ENCODE measurements around the gene NCMAP.

NCMAP gene

GRCh38 chr1:24644100-24644384 lies 88.2 kb downstream of the NCMAP start:
- no peak for TF ChIP-seq POLR2A (IDR thresholded peaks at IDR 0.05; ENCODE audit: extremely low read depth, insufficient read length)
- TF ChIP-seq MYC (IDR thresholded peaks at IDR 0.05; ENCODE audit: low read depth, low read length): no peak
- TF ChIP-seq CTCF (IDR thresholded peaks at IDR 0.05; ENCODE audit: low read depth, low read length): no peak
- TF ChIP-seq MAX (IDR thresholded peaks at IDR 0.05; ENCODE audit: low read depth, low read length): no peak
- peak overlapping the region; percentile 96 for H3K4me3 ChIP-seq (ENCODE audit: low read depth, low read length)
- no peak for DNase-seq (ENCODE audit: low read depth)

- DNase-seq (ENCODE audit: low read depth): no peak
- TF ChIP-seq CTCF (IDR thresholded peaks at IDR 0.05; ENCODE audit: low read depth, low read length) (no peak), MYC (IDR thresholded peaks at IDR 0.05; ENCODE audit: low read depth, low read length) (no peak), POLR2A (IDR thresholded peaks at IDR 0.05; ENCODE audit: extremely low read depth, insufficient read length) (no peak), MAX (IDR thresholded peaks at IDR 0.05; ENCODE audit: low read depth, low read length) (no peak)
- no peak overlapping the region for H3K4me3 ChIP-seq (ENCODE audit: low read depth, low read length)
Observed at GRCh38 chr1:24648919-24649318, 93.0 kb downstream of the NCMAP start.

GRCh38 chr1:24652382-24652781 lies 96.5 kb downstream of the NCMAP start:
- no peak for DNase-seq (ENCODE audit: low read depth)
- H3K4me3 ChIP-seq (ENCODE audit: low read depth, low read length): no peak overlapping the region
- TF ChIP-seq MAX (IDR thresholded peaks at IDR 0.05; ENCODE audit: low read depth, low read length): no peak
- no peak for TF ChIP-seq POLR2A (IDR thresholded peaks at IDR 0.05; ENCODE audit: extremely low read depth, insufficient read length)
- TF ChIP-seq MYC (IDR thresholded peaks at IDR 0.05; ENCODE audit: low read depth, low read length): no peak
- TF ChIP-seq CTCF (IDR thresholded peaks at IDR 0.05; ENCODE audit: low read depth, low read length): no peak

- no peak for DNase-seq (ENCODE audit: low read depth)
- TF ChIP-seq MAX (IDR thresholded peaks at IDR 0.05; ENCODE audit: low read depth, low read length): no peak
- TF ChIP-seq CTCF (IDR thresholded peaks at IDR 0.05; ENCODE audit: low read depth, low read length): no peak
- no peak for TF ChIP-seq POLR2A (IDR thresholded peaks at IDR 0.05; ENCODE audit: extremely low read depth, insufficient read length)
- no peak for TF ChIP-seq MYC (IDR thresholded peaks at IDR 0.05; ENCODE audit: low read depth, low read length)
- H3K4me3 ChIP-seq (ENCODE audit: low read depth, low read length): no peak overlapping the region
Observed at GRCh38 chr1:24654010-24654409, 98.1 kb downstream of the NCMAP start.

- no peak overlapping the region for H3K4me3 ChIP-seq (ENCODE audit: low read depth, low read length)
- TF ChIP-seq MYC (IDR thresholded peaks at IDR 0.05; ENCODE audit: low read depth, low read length) (no peak), CTCF (IDR thresholded peaks at IDR 0.05; ENCODE audit: low read depth, low read length) (no peak), POLR2A (IDR thresholded peaks at IDR 0.05; ENCODE audit: extremely low read depth, insufficient read length) (no peak), MAX (IDR thresholded peaks at IDR 0.05; ENCODE audit: low read depth, low read length) (no peak)
- DNase-seq (ENCODE audit: low read depth): no peak
Observed at GRCh38 chr1:24656046-24656445, 100.2 kb downstream of the NCMAP start.

GRCh38 chr1:24657781-24658180 lies 101.9 kb downstream of the NCMAP start:
- TF ChIP-seq POLR2A (IDR thresholded peaks at IDR 0.05; ENCODE audit: extremely low read depth, insufficient read length) (no peak), CTCF (IDR thresholded peaks at IDR 0.05; ENCODE audit: low read depth, low read length) (no peak), MYC (IDR thresholded peaks at IDR 0.05; ENCODE audit: low read depth, low read length) (no peak), MAX (IDR thresholded peaks at IDR 0.05; ENCODE audit: low read depth, low read length) (no peak)
- DNase-seq (ENCODE audit: low read depth): no peak
- H3K4me3 ChIP-seq (ENCODE audit: low read depth, low read length): no peak overlapping the region

All from NB4 (cell line).